H1 (cell line): ENCODE results near the gene RNF182. TPM values are rescaled to one million over a fixed set of nuclear protein-coding genes. Genes with fewer than 3 reads are reported as not detected.

Source experiments
- CTCF ChIA-PET: fragments of 300-600 bp; sonication (Branson Sonifier 250); formaldehyde crosslinking; loops from one replicate; lab custom pipeline; 2021; ENCODE audit not compliant: partially characterized antibody; lab: Charles Lee
- POLR2A ChIA-PET: fragments of 300-600 bp; sonication (Branson Sonifier 250); formaldehyde crosslinking; loops from one replicate; lab custom pipeline; 2021; ENCODE audit warnings: inconsistent platforms; ENCODE audit not compliant: partially characterized antibody; lab: Charles Lee
- DNase-seq, 2 experiments: peaks; one replicate each; pipeline versions ENCODE4 v3.0.0 to v3.0.0-alpha.2; 2010 to 2022; ENCODE audit warnings: low spot score in 2 of 2, low read depth in 1 of 2, mixed read lengths in 1 of 2
- FAIRE-seq: peaks from 2 replicates; lab custom pipeline; 2011; peaks lifted over from hg19 to GRCh38; lab: Jason Lieb, UNC
- H2AFZ ChIP-seq: 2 replicates; pipeline ENCODE4 v1.8.1; 2012; ENCODE audit warnings: low read length, inconsistent platforms
- H2AK5ac ChIP-seq: 2 replicates; pipeline ENCODE4 v1.6.1; 2013; ENCODE audit warnings: low read depth, low read length
- H2BK120ac ChIP-seq: replicated peaks from 2 replicates; pipeline ENCODE3; 2013; ENCODE audit warnings: low read depth, low read length, inconsistent platforms
- H2BK12ac ChIP-seq: 2 replicates; pipeline ENCODE4 v1.6.1; 2013; ENCODE audit warnings: low read depth, low read length
- H2BK15ac ChIP-seq: 2 replicates; pipeline ENCODE4 v1.6.1; 2013; ENCODE audit warnings: low read length
- H2BK20ac ChIP-seq: 2 replicates; pipeline ENCODE4 v1.6.1; 2013; ENCODE audit warnings: low read length
- H2BK5ac ChIP-seq: 2 replicates; pipeline ENCODE4 v1.6.1; 2013; ENCODE audit warnings: low read depth, low read length
- H3K14ac ChIP-seq: 2 replicates; pipeline ENCODE4 v1.6.1; 2013; ENCODE audit warnings: inconsistent platforms; ENCODE audit not compliant: insufficient read length
- H3K18ac ChIP-seq: 2 replicates; pipeline ENCODE4 v1.6.1; 2013; ENCODE audit warnings: low read length; ENCODE audit errors: extremely low read depth
- H3K23ac ChIP-seq: 2 replicates; pipeline ENCODE4 v1.6.1; 2013; ENCODE audit warnings: inconsistent platforms; ENCODE audit not compliant: insufficient read length
- H3K23me2 ChIP-seq: 2 replicates; pipeline ENCODE4 v1.6.1; 2013; ENCODE audit warnings: low read depth, low read length
- H3K27ac ChIP-seq: 2 replicates; pipeline ENCODE4 v1.6.1; 2011; ENCODE audit warnings: low read depth, low read length, inconsistent platforms
- H3K27me3 ChIP-seq, 4 experiments: replicated peaks in 1 of 4; 1 replicate in 1 of 4; 2 replicates in 3 of 4; pipeline versions ENCODE4 v1.6.1 to v1.8.1; 2011 to 2013; ENCODE audit warnings: low read length in 3 of 4, mild to moderate bottlenecking in 3 of 4, inconsistent platforms in 2 of 4, mixed read lengths in 2 of 4, moderate library complexity in 1 of 4; ENCODE audit not compliant: control insufficient read depth in 3 of 4, insufficient read depth in 3 of 4; ENCODE audit errors: extremely low read depth in 1 of 4
- H3K36me3 ChIP-seq, 4 experiments: 2 replicates each; pipeline versions ENCODE4 v1.6.1 to v1.8.1; 2011 to 2013; ENCODE audit warnings: mild to moderate bottlenecking in 4 of 4, low read length in 3 of 4, moderate library complexity in 2 of 4, control low read depth in 1 of 4, inconsistent platforms in 1 of 4; ENCODE audit not compliant: insufficient read depth in 4 of 4, control insufficient read depth in 2 of 4
- H3K4ac ChIP-seq: replicated peaks from 2 replicates; pipeline ENCODE3; 2013; ENCODE audit warnings: low read length, low read depth, mixed read lengths, inconsistent platforms; ENCODE audit not compliant: insufficient read length
- H3K4me1 ChIP-seq, 4 experiments: replicated peaks in 1 of 4; 1 replicate in 1 of 4; 2 replicates in 3 of 4; pipeline versions ENCODE4 v1.6.1 to v1.8.1; 2011 to 2013; ENCODE audit warnings: low read length in 3 of 4, inconsistent platforms in 2 of 4, mixed read lengths in 1 of 4; ENCODE audit not compliant: insufficient read depth in 4 of 4, control insufficient read depth in 3 of 4
- H3K4me2 ChIP-seq, 2 experiments: 2 replicates each; pipeline versions ENCODE4 v1.6.1 to v1.8.1; 2011 to 2013; ENCODE audit warnings: low read depth in 2 of 2, low read length in 2 of 2, control low read depth in 1 of 2, inconsistent platforms in 1 of 2, mild to moderate bottlenecking in 1 of 2; ENCODE audit not compliant: insufficient read depth in 1 of 2
- H3K4me3 ChIP-seq, 4 experiments: fragments of 200-600, 300-600 bp in 1 of 4; sonication (generic), shearing (Covaris generic), sonication (Bioruptor Twin) in 1 of 4; 2 replicates each; pipeline versions ENCODE4 v1.5.1 to v1.8.1; 2011 to 2016; ENCODE audit warnings: low read length in 4 of 4, low read depth in 3 of 4, control low read depth in 2 of 4, inconsistent platforms in 2 of 4, mild to moderate bottlenecking in 2 of 4, mixed read lengths in 1 of 4, moderate library complexity in 1 of 4; ENCODE audit not compliant: insufficient read depth in 2 of 4; ENCODE audit errors: extremely low read depth in 1 of 4
- H3K56ac ChIP-seq: replicated peaks from 2 replicates; pipeline ENCODE3; 2013; ENCODE audit warnings: low read depth, mild to moderate bottlenecking, mixed read lengths, low read length, inconsistent platforms; ENCODE audit not compliant: insufficient read length
- H3K79me1 ChIP-seq: 2 replicates; pipeline ENCODE4 v1.6.1; 2013; ENCODE audit warnings: low read depth, low read length, control low read depth
- H3K79me2 ChIP-seq, 2 experiments: 2 replicates each; pipeline versions ENCODE4 v1.6.1 to v1.8.1; 2012 to 2013; ENCODE audit warnings: low read length in 2 of 2, mild to moderate bottlenecking in 2 of 2, inconsistent platforms in 1 of 2; ENCODE audit not compliant: insufficient read depth in 2 of 2, control insufficient read depth in 1 of 2
- H3K9ac ChIP-seq, 4 experiments: replicated peaks in 1 of 4; 1 replicate in 1 of 4; 2 replicates in 3 of 4; pipeline versions ENCODE4 v1.6.1 to v1.8.1; 2011 to 2013; ENCODE audit warnings: low read depth in 3 of 4, low read length in 3 of 4, control low read depth in 2 of 4, mild to moderate bottlenecking in 2 of 4, moderate library complexity in 2 of 4, inconsistent platforms in 1 of 4; ENCODE audit errors: extremely low read depth in 1 of 4
- H3K9me3 ChIP-seq, 2 experiments: 2 replicates each; pipeline versions ENCODE4 v1.6.1 to v1.8.1; 2012 to 2013; ENCODE audit warnings: mild to moderate bottlenecking in 2 of 2, moderate library complexity in 2 of 2, control low read depth in 1 of 2, inconsistent platforms in 1 of 2, low read depth in 1 of 2, low read length in 1 of 2, mixed read lengths in 1 of 2; ENCODE audit not compliant: insufficient read depth in 2 of 2
- H4K20me1 ChIP-seq, 2 experiments: replicated peaks in 1 of 2; 2 replicates each; pipeline versions ENCODE3 to v1.8.1; 2011 to 2013; ENCODE audit warnings: inconsistent platforms in 2 of 2, low read length in 2 of 2, mild to moderate bottlenecking in 1 of 2; ENCODE audit not compliant: insufficient read depth in 2 of 2, control insufficient read depth in 1 of 2
- H4K5ac ChIP-seq: 2 replicates; pipeline ENCODE4 v1.6.1; 2013; ENCODE audit warnings: low read length, low read depth, mixed read lengths, inconsistent platforms; ENCODE audit not compliant: insufficient read length
- H4K8ac ChIP-seq: 2 replicates; pipeline ENCODE4 v1.8.0; 2013; ENCODE audit warnings: mild to moderate bottlenecking, moderate library complexity, low read length, inconsistent platforms; ENCODE audit not compliant: insufficient read depth; ENCODE audit errors: extremely low read depth
- H4K91ac ChIP-seq: replicated peaks from 2 replicates; pipeline ENCODE3; 2013; ENCODE audit warnings: low read length, mixed read lengths, inconsistent platforms; ENCODE audit not compliant: insufficient read length
- CHD2 ChIP-seq: IDR thresholded peaks from 2 replicates; pipeline ENCODE4 v1.6.1; 2012; ENCODE audit warnings: low read length, improper control_type of control experiment
- E2F6 ChIP-seq: IDR thresholded peaks from 2 replicates; pipeline ENCODE4 v1.6.1; 2012; ENCODE audit warnings: inconsistent platforms
- HDAC6 ChIP-seq: IDR thresholded peaks from one replicate; pipeline ENCODE4 v1.7.1; 2012; ENCODE audit warnings: low read depth, mild to moderate bottlenecking, inconsistent platforms, low read length, moderate library complexity
- JUN ChIP-seq: IDR thresholded peaks from 2 replicates; pipeline ENCODE4 v1.6.1; 2011; ENCODE audit warnings: low read depth, mild to moderate bottlenecking, improper control_type of control experiment, low read length
- NANOG ChIP-seq: IDR thresholded peaks from 2 replicates; pipeline ENCODE4 v1.6.1; 2011; ENCODE audit warnings: low read length, low read depth, mild to moderate bottlenecking, inconsistent platforms; ENCODE audit not compliant: insufficient read depth, poor library complexity, severe bottlenecking
- PHF8 ChIP-seq: fragments of 200-600 bp; sonication (generic); conservative IDR thresholded peaks from 2 replicates; pipeline ENCODE4 v1.7.1; 2012; ENCODE audit warnings: low read depth, mild to moderate bottlenecking, inconsistent platforms, low read length, moderate library complexity
- POLR2A ChIP-seq, 2 experiments: IDR thresholded peaks; 1 replicate in 1 of 2; 2 replicates in 1 of 2; pipeline ENCODE4 v1.6.1; 2011; ENCODE audit warnings: low read depth in 2 of 2, low read length in 2 of 2, mild to moderate bottlenecking in 2 of 2; ENCODE audit errors: control extremely low read depth in 1 of 2
- RFX5 ChIP-seq: IDR thresholded peaks from 2 replicates; pipeline ENCODE4 v1.6.1; 2011; ENCODE audit warnings: low read depth, low read length, improper control_type of control experiment, borderline replicate concordance
- SIN3A ChIP-seq, 2 experiments: IDR thresholded peaks in 1 of 2; conservative IDR thresholded peaks in 1 of 2; 2 replicates each; pipeline ENCODE4 v1.6.1; 2011 to 2012; ENCODE audit warnings: low read length in 2 of 2, improper control_type of control experiment in 1 of 2, low read depth in 1 of 2, mild to moderate bottlenecking in 1 of 2
- SP1 ChIP-seq: IDR thresholded peaks from 2 replicates; pipeline ENCODE4 v1.6.1; 2011; ENCODE audit warnings: low read depth, low read length
- WGBS, 2 experiments: shearing (Covaris generic) in 1 of 2; methylation state at CpG; one replicate each; pipeline versions ENCODE4 v1.1.6 to v1.1.7; 2013 to 2015; ENCODE audit warnings: low lambda C conversion rate in 2 of 2, mixed read lengths in 2 of 2, inconsistent platforms in 1 of 2, low coverage in 1 of 2, missing lambda C conversion rate in 1 of 2; ENCODE audit not compliant: insufficient replicate concordance in 2 of 2, insufficient coverage in 1 of 2, insufficient read length in 1 of 2; ENCODE audit errors: extremely low coverage in 1 of 2, missing lambda C conversion rate in 1 of 2; 5-methylcytosine and 5-hydroxymethylcytosine counted together
- polyA plus RNA-seq, 7 experiments: library from polyadenylated mRNA; depleted of rRNA in 3 of 7; stranded (reverse) in 5 of 7; unstranded in 2 of 7; fragments of >200 nt in 5 of 7; fragments of 200-250 nt in 2 of 7; gene quantifications; 1 replicate in 5 of 7; 2 replicates in 1 of 7; 4 replicates in 1 of 7; pipeline versions ENCODE4 v1.2.1 to v1.2.3, GENCODE V29; 2011 to 2013; ENCODE audit warnings: missing spikeins in 2 of 7, mixed read lengths in 2 of 7
- total RNA-seq: library from RNA; stranded (reverse); fragmentation: NEBNext Ultra II Directional; extraction: Animal tissue kit (Norgen Biotek cat#: 25700); gene quantifications from 2 replicates; pipeline ENCODE4 v1.2.1, GENCODE V29; 2021

RNF182 gene
- total and polyA plus RNA-seq, 2 of the 8 experiments (the other 6 are each of a cell fraction or from before 2014, with no cell fraction given), result 6.2 to 10.7 TPM

GRCh38 chr6:13920552-13920951, 4.2 kb upstream of the RNF182 start:
- WGBS, 2 experiments, result 91% methylated on average over 4 of the region's 4 CpGs; no CpG with 5 or more reads in 1 of the 2 experiments
- no peak overlapping the region for H2BK12ac ChIP-seq
- no peaks in the 10 kb centered on the region; a peak in 3 of 7 replicates for H3K27me3 ChIP-seq
- no peaks in the 10 kb centered on the region for H3K9me3 ChIP-seq
- no peak overlapping the region for H2AK5ac ChIP-seq
- H4K20me1 ChIP-seq, result no peaks in the 10 kb centered on the region
- no peak overlapping the region for H3K18ac ChIP-seq
- H4K91ac ChIP-seq, result no peak overlapping the region
- no peak overlapping the region for H2AFZ ChIP-seq
- no peaks in the 10 kb centered on the region for H3K36me3 ChIP-seq
- POLR2A ChIA-PET, result no interaction called here
- no peak overlapping the region for H2BK20ac ChIP-seq
- no peak overlapping the region for H4K8ac ChIP-seq
- no peak for TF ChIP-seq POLR2A (IDR thresholded peaks at IDR 0.05; ENCODE audit: control extremely low read depth in 1 of 2, low read depth in 2 of 2, low read length in 2 of 2)
- no peak for TF ChIP-seq RFX5
- no peak for TF ChIP-seq CHD2
- TF ChIP-seq NANOG, result no peak
- TF ChIP-seq PHF8, result no peak
- TF ChIP-seq SP1, result no peak
- TF ChIP-seq SIN3A (conservative IDR thresholded peaks at IDR 0.05 in 1 of 2, IDR thresholded peaks at IDR 0.05 in 1 of 2; ENCODE audit: low read depth in 1 of 2, low read length in 2 of 2), result no peak
- no peak for TF ChIP-seq JUN
- no peak for TF ChIP-seq HDAC6
- no peak for TF ChIP-seq E2F6
- TF ChIP-seq, all 59 proteins: peak for 0
- Histone ChIP-seq H2BK120ac (no peak overlapping the region), H3K9ac (no peak overlapping the region), H3K56ac (no peak overlapping the region), H3K27ac (no peak overlapping the region), H4K5ac (no peak overlapping the region), H3K14ac (no peak overlapping the region), H2BK5ac (no peak overlapping the region), H3K4me1 (peaks cover 0 to 5% (median 0%) of the 10 kb centered on the region in 4 experiments; a peak in 1 of 7 replicates), H3K23ac (no peak overlapping the region), H3K79me2 (no peaks in the 10 kb centered on the region), H3K4me2 (no peak overlapping the region), H3K4ac (no peak overlapping the region), H3K4me3 (no peak overlapping the region), H3K79me1 (no peaks in the 10 kb centered on the region), H2BK15ac (no peak overlapping the region), H3K23me2 (peaks cover 11% of the 10 kb centered on the region)
- DNase-seq (no peak), FAIRE-seq (no peak)
- CTCF ChIA-PET, result interaction anchor here (1.8 to 12.0 kb wide), 3 partner anchors 10 to 122 kb away, joined by 4 to 133 read pairs (median 16); no protein-coding TSS in a partner anchor
